Measurements from ENCODE around the gene RPGRIP1.

RPGRIP1 gene

GRCh38 chr14:21320913-21321312, 41.0 kb downstream of the RPGRIP1 start:
- H3K4me3 ChIP-seq (ENCODE audit: low read length) = no peak overlapping the region
- TF ChIP-seq CTCF (conservative IDR thresholded peaks at IDR 0.05; ENCODE audit: low read depth, low read length) = no peak
- DNase-seq (ENCODE audit: low read depth) = no peak

- DNase-seq (ENCODE audit: low read depth) = no peak
- no peak overlapping the region for H3K4me3 ChIP-seq (ENCODE audit: low read length)
- TF ChIP-seq CTCF (conservative IDR thresholded peaks at IDR 0.05; ENCODE audit: low read depth, low read length) = no peak
Observed at GRCh38 chr14:21322716-21323115, 42.8 kb downstream of the RPGRIP1 start.

DNA sequence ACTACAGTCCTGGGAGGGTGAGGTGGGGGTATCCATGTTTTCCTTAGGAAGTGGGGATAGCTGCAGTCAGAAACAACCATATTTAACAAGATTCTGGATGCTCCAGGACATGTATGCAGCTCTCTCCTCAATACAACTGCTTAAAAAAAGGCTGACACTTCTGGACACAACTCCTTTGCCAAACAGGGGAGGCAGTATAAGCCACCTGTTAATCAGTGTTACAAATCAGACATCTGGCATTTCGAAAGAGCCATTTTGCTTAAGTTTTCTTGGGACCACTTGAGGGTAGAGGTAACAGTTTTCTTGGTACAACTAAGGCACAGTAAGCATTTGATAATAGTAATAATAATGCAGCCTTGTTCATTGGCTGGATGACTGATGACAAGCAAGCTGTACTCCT, 47.1 kb downstream of the RPGRIP1 start:
- DNase-seq (ENCODE audit: low read depth) = no peak
- TF ChIP-seq CTCF (conservative IDR thresholded peaks at IDR 0.05; ENCODE audit: low read depth, low read length) = no peak
- H3K4me3 ChIP-seq (ENCODE audit: low read length) = no peak overlapping the region
